NCI-H446 (cell line): ENCODE data around the gene ROCK2.
"Not testable (repeated sequence)": the region's sequence is repeated elsewhere in the genome, so short reads cannot be mapped to it uniquely, and the experiment has no call there.

Experiments used
- DNase-seq, 2 experiments: peaks; one replicate each; lab custom pipeline; 2025; lab: John Stamatoyannopoulos, UW

The ROCK2 gene

DNA sequence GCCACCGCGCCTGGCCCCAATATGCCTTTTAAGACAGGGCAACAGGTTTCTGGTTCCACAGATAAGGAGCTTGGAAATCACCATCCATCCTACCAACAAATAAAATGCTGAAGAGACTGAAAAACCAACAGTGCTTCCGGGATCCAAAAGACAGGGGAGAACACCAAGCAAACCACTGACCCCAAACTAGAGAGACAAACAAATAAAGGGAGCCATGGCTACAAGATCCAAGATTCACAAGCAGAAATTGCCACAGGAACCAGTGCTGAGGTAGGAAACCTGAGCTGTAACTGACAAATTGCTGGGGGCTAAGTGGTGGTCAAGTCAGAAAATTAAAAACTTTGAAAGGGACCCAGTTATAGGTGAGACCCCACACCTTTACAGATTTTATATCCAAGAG, 76.5 kb downstream of the ROCK2 start:
- no peak for DNase-seq

DNA sequence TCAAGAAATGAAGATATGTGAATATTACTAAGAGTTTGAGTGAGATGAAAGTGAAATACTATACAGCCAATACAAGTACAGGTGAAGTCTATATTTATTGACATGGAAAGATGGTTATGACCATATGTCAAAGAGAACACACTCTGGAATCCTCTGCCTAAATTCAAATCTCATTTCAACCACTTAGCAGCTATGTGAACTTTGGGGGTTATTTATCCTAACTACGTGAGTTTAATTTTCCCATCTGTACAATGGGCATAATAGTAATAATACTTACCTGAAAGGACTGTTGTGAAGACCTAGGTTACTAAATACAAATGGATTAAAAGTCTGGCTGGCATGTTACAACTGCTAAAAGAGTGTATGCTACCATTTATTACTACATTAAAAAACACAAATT, 79.6 kb downstream of the ROCK2 start:
- no peak for DNase-seq

DNA sequence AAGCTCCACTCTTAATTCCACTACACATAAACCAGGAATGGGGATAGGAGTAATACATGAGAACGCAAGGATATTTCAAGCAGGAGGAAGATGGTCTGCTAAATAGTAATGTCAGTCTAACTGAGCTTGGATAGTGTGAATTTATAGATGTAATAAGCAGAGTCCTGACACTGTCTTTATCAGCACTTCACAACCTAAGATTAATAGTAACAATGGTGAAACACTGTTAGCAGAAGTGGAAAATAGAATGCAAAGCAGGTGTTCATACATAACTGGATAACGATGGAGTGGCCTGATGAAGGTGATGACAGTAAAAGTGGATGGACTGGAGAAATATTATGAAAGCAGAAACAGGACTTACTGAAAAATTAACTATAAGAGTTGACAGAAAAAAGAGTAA, 80.4 kb downstream of the ROCK2 start:
- no peak for DNase-seq

DNA sequence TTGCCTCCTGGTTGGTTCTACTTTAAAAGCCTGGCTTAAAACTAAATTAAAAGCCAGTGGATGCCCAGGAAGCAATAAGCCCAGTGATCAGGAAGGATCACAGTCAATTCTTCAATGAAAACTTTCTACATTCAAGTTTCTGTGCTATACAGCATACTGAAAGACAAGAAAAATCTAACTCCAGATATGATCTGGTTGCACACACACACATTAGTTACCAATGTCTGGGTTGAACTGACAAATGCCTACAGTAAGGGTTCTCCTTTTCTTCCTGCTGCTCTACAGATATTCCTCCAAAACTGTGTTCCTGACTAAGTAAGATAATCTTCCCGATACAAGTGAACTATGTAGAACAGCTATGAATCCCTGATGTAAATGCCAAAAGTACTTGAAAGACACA, 81.3 kb downstream of the ROCK2 start:
- DNase-seq = no peak

DNA sequence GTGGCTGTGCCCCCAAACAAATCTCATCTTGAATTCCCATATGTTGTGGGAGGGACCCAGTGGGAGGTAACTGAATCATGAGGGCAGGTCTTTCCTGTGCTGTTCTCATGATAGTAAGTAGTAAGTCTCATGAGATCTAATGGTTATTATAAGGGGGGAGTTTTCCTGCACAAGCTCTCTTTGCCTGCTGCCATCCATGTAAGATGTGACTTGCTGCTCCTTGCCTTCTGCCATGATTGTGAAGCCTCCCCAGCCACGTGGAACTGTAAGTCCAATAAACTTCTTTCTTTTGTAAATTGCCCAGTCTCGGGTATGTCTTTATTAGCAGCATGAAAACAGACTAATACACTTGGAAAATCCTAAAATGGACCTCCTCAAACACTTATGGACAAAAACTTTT, 82.0 kb downstream of the ROCK2 start:
- DNase-seq = not testable (repeated sequence)

DNA sequence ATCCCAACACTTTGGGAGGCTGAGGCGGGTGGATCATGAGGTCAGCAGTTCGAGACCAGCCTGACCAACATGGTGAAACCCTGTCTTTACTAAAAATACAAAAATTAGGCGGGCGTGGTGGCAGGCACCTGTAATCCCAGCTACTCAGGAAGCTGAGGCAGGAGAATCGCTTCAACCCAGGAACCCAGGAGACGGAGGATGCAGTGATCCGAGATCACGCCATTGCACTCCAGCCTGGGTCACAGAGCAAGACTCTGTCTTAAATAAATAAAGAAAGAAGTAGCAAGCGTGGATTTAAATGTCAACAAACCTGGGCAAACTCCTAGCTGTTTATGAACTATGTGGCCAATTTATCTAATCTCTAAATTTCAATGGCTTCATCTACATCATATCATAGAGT, 82.9 kb downstream of the ROCK2 start:
- not testable (repeated sequence) for DNase-seq

DNA sequence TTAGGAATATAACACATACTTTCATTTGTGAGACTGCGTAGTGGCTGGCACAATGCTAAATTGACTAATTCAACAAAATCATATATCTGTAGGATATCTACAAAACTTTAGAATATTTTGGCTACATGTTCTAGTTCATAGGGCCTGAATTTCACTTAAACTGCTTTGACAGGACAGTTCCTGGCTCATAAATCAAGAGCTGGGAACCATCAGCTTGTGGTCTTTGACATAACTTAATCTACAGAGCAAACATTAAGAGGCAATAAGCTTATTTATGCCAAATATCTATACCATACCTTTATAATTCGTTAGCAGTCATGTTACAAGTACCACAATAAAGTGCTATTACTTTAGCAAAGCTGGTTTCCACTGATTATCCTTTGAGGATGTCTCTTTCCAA, 83.5 kb downstream of the ROCK2 start:
- DNase-seq = no peak

DNA sequence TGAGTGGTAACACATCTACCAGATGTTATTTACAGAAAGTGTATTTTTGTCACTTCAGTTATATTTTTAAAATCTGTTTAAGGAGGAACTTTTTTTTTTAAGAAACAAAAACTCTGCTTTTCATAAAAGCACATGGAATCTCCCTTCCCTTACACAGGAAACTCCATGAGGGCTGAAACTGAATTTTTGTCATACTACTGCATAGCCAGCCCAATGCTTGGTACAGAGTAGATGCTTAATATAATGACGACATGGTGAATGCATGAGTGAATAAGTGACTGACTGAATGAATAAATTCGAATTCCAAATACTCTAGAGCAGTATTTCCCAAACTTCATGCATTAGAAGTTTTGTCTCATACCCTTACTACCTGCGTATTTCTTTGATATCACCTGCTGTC, 86.5 kb downstream of the ROCK2 start:
- no peak for DNase-seq

DNA sequence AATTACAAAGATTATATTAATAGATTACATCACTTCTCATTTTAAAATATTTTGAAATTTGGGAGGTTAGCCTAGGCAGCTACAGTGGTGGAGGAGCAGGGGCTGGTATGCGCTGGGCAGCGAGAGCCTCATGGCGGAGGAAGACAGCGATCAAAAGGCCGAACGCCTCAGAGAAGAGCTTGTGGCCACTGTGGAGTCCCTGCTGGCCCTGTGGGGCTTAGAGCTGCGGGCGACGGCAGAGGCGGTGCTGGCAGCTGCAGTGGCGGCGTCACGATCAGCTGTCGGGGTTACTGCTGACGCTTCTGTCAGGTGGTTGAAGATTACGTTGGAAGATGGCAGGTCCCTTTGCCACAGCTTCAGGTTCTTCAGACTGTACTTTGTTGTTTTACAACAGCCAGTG, 87.4 kb downstream of the ROCK2 start:
- no peak for DNase-seq

DNA sequence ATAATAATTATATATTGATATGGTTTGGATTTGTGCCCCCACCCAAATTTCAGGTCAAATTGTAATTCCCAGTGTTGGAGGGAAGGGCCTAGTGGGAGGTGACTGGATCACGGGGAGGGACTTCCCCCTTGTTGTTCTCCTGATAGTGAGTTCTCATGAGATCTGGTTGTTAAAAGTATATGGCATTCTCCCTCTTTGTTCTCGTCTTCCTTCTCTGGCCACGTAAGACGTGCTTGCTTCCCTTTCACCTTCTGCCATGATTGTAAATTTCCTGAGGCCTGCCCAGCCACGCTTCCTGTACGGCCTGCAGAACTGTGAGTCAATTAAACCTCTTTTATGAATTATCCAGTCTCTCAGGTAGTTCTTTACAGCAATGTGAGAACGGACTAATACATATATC, 88.3 kb downstream of the ROCK2 start:
- DNase-seq = no peak

DNA sequence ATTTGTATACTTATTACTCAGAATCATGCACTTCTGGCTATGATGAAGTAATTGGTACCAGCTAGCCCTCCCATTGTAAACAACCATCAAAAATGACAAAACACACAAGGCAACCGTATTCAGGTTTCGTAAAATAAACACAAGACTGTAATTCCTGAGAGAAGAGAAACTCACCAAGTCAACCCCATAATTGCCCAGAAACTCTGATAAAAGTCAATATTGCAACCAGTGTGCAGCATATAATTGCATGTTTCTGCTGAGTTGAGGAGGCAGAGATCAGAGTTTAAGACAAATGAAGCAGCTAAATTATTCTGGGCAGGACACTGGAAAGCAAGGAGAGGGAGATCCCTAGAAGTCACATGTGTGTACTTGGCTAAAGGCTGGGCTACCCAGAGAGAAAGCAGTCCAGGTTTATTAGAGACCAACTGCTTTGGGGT, 90.3 kb downstream of the ROCK2 start:
- DNase-seq = no peak

DNA sequence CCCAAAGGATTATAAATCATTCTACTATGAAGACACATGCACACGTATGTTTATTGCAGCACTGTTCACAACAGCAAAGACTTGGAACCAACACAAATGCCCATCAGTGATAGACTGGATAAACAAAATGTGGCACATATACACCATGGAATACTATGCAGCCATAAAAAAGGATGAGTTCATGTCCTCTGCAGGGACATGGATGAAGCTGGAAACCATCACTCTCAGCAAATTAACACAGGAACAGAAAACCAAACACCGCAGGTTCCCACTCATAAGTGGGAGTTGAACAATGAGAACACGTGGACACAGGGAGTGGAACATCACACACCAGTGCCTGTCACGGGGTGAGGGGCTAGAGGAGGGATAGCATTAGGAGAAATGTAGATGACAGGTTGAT, 92.0 kb downstream of the ROCK2 start:
- not testable (repeated sequence) for DNase-seq

DNA sequence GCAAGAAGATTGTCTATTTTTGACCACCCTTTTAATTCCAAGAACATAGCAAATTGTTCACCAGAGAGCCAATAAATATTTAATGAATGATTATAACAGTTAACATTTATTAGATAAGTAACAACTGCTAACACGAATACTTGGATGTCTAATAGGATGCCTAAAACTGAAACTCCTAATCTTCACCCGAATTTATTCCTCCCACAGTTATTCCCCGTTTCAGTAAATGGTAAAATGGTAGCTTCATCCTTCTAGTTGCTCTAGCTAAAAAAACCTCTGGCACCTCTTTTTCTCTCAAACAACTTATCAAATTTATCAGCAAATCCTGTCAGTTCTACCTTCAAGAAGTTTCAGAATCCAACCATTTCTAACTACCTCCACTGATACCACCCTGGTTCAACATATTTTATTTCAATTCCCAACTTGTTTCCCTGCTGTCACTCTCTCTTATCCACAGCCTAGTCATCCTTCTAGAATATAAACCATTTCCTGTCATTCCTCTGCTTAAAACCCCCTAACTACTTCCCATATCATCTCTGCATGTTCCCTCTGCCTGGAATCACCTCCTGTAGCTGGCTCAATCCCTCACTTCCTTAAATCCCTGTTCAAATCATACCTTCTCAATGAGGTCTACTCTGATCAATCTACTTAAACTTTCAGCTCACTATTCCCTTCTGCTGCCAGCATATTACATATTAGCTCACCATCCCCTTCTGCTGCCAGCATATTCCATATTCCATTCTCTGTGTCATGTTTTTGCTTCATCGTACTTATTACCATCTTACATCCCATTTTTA, 93.8 kb downstream of the ROCK2 start:
- no peak for DNase-seq

DNA sequence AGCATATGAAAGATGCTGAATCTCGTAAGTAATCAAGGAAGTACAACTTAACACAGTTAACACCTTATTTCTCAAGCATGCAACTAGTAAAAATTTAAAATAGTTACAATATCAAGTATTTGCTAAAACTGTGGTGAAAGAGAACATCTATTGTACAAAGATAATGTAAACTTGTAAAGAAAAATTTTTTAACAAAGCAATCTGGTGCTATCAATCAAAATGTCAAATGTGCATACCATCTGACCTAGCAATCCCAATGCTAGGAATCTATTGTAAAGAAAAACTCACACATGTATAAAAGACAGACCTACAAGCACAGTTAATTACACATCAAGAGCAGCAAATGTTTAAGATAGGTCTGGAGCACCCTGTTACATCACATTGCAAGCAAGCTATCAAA, 99.1 kb downstream of the ROCK2 start:
- DNase-seq = no peak

DNA sequence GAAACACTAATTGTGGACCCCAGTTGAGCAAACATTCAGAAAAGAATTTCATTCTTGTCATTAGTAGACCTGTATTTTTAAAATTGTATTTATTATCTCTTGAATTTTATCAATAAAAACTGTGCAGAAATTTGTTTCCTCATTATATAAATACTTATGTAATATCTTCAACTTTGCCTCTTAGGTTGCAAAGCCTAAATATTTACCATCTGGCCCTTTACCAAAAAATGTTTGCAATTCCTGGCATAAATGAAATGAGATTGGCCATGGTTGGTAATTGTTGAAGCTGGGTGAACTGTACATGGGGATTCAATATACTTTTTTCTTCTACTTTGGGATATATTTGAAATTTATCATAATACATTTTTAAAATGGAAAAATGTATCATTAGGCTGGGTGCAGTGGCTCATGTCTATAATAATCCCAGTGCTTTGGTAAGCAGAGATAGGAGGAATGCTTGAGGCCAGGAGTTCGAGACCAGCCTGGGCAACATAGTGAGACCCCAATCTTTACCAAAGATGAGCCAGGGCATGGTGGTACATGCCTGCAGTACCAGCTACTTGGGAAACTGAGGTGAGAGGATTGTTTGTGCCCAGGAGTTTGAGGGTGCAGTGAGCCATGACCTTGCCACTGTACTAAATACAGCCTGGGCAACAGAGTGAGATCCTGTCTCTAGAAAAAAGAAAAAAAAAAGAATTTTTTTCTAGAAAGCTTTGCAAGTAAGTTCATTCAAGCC, 100.2 kb downstream of the ROCK2 start:
- no peak for DNase-seq

DNA sequence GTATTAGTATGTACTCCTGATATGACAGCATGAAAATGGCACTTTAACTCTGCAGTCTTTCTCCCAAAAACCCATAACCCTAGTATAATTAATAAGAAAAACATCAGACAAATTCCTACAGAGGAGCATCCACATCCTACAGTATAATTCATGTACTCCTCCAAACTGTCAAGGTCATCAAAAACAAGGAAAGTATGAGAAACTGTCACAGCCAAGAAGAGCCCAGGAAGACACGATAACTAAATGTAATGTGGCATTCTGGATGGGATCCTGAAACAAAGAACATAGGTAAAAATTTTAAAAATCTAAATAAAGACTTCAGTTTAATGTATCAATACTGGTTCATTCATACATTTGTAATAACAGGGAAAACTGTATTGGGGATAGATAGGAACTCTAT, 100.9 kb downstream of the ROCK2 start:
- no peak for DNase-seq

DNA sequence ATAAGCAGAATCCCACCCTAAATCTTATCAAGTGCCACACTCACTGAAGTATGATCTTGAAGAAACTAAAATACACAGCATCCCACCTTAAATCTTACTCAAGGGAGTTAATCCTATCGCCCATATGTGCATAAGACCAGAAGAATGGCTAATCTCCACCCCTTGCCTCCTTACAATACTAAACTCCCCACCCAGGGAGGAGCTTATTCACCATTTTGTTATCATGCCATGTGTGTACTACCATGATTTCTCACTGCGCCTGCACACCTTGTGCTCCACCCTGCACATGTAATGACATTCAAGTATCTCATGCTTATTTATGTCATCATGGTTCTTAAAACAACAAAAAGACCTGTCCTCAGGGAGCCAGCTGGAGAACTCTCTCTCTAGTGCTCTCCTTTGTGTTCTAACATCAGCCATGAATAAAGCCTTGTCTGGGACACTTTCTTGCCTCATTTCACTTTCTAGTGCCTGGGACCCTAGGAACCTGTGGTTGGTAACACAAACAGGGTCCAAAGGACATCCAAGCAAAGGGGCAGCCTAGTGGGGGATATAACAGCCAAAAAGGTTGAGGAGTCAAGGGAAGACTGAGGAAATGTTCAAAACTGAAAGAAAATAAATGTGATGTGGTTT, 101.8 kb downstream of the ROCK2 start:
- DNase-seq = no peak

DNA sequence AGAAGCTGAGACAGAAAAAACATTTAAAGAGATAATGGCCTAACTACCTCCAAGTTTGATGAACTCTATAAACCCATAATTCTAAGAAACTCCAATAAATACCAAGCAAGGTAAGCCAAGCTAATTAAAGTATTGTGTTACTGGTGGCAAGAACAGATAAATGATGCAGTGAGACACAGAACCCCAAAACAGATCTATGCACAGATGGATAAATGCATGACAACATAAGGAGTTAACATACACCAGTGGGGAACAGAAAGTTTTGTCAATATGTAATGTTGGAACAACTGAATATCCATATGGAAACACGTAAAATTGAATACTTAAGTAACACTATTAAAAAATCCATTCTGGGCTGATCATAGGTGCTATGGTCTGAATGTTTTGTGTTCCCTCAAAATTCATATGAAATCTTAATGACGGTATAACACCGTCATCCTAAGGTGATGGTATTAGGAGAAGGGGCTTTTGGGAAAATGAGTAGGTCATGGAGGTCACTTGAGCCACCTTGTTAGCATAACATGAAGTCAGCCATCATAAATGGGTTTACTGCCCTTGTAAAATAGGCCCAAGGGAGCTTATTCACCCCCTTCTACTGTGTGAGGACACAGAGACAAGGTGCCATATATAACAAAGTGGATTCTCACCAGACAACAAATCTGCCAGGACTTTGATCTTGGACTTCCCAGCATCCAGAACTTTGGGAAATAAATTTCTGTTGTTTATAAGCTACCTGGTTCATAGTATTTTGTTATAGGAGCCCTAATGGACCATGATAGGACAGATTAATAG, 102.8 kb downstream of the ROCK2 start:
- no peak for DNase-seq

DNA sequence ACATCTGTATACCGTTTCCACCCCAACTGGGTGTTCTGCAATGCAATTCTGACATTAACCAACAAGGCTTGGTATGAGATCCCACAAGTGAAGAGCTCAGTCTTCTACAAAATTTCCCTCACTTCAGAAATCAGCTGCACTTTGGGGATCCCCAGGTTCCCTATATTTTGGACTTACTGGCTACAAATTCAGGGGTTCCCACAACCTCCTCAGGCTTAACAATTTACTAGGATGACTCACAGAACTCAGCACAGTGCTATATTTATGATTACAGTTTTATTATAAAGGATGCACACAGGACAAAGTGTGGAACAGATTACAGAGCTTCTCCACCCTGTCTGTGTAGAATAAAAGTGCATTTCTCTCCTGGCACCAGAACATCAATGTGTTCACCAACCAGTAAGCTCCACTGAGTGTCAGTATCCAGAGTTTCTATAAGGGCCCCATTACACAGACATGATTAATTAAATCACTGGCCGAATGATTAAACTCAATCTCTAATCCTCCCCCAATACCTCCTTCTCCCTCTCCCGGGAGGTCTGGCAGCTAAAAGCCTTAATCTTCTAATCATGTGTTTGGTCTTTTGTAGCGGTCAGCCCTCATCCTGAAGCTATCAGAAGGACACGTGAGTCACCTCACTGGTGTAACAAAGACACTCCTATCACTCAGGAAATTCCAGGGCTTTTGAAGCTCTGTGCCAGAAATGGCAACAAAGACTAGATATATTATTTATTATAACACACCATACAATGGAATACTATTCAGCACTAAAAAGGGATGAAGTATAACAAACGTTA, 104.6 kb downstream of the ROCK2 start:
- DNase-seq = no peak

DNA sequence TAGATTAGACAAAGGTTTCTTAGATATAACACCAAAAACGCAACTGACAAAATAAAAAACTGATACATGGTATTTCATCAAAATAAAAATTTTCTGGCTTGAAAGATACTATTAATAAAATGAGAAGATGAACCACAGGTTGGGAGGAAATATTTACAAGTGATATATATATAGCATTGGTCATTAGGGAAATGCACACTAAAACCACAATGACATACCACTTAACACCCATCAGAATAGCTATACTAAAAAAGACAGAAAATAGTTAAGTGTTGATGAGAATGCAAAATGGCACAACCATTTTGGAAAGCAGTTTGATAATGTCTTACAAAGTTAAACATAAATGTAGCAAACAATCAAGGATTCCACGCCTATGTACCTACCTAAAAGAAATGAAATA, 105.3 kb downstream of the ROCK2 start:
- no peak for DNase-seq

DNA sequence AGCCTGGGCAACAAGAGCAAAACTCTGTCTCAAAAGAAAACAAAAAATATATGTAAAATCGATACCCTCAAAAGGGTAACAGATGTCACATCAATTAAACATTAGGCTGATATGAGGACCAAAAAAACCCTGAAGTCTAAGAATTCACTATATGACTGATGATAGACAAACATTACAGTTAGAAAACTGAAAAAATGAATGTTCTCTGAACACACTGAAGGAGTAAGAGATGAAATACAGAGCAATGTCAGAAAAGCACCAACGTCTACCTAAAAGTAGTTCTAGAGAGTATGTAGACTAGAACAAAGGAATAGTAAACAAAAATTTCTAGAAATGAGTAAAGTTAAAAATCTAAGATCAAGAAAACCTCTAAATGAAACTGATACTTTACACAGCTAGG, 107.3 kb downstream of the ROCK2 start:
- no peak for DNase-seq

DNA sequence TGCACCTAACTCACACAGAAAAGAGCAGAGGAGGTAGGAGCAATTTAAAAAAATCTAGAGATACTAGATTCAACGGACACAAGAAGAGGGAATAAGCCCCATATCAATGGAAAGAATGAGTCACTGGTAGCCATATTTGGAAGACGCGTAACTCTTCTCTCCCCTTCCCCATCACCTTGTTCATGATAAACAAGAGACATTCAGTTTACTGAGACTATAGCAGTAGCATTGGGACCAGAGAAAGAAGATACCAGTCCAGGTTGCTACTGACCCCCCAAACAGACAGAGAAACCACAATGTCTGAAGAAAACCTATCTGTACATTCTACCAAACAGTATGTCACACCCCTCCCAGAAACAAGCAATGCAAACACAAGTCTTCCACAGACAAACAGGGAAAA, 108.1 kb downstream of the ROCK2 start:
- DNase-seq = no peak
